GM23338 (cell line): Measurements from ENCODE around the gene PUS7. TPM values are rescaled to one million over a fixed set of nuclear protein-coding genes. Genes with fewer than 3 reads are reported as not detected.

Experiments
- ATAC-seq: fragments of 200-7000 bp; cut with Tn5 transposase; 3 replicates; pipeline ENCODE4 v1.9.1; 2020
- DNase-seq: peaks from one replicate; pipeline ENCODE4 v3.0.0-alpha.2; 2015; ENCODE audit warnings: low spot score
- H2AFZ ChIP-seq: fragments of 200-600 bp; sonication (generic); 2 replicates; pipeline ENCODE4 v1.8.0; 2016; ENCODE audit warnings: antibody characterized with exemption, mild to moderate bottlenecking, moderate library complexity
- H3F3A ChIP-seq: fragments of 200-600 bp; sonication (generic); replicated peaks from 2 replicates; pipeline ENCODE4 v1.8.0; 2017; ENCODE audit warnings: antibody characterized with exemption, mixed run types, low read depth
- H3K27ac ChIP-seq: fragments of 200-600 bp; sonication (generic); 2 replicates; pipeline ENCODE4 v1.6.1; 2016; ENCODE audit warnings: low read depth
- H3K27me3 ChIP-seq: fragments of 200-600 bp; sonication (generic); 2 replicates; pipeline ENCODE4 v1.8.0; 2016; ENCODE audit warnings: mild to moderate bottlenecking, mixed run types, moderate library complexity; ENCODE audit not compliant: insufficient read depth
- H3K36me3 ChIP-seq: fragments of 200-600 bp; sonication (generic); 2 replicates; pipeline ENCODE4 v1.8.0; 2016; ENCODE audit warnings: mild to moderate bottlenecking; ENCODE audit not compliant: insufficient read depth
- H3K4me1 ChIP-seq: fragments of 200-600 bp; sonication (generic); 2 replicates; pipeline ENCODE4 v1.8.0; 2016; ENCODE audit warnings: mild to moderate bottlenecking, moderate library complexity; ENCODE audit not compliant: insufficient read depth
- H3K4me2 ChIP-seq: fragments of 200-600 bp; sonication (generic); 2 replicates; pipeline ENCODE4 v1.7.1; 2017; ENCODE audit warnings: mixed run types
- H3K4me3 ChIP-seq: fragments of 200-600 bp; sonication (generic); 2 replicates; pipeline ENCODE4 v1.6.1; 2016; ENCODE audit warnings: mixed run types
- H3K79me2 ChIP-seq: fragments of 200-600 bp; sonication (generic); replicated peaks from 2 replicates; pipeline ENCODE4 v1.8.0; 2017; ENCODE audit warnings: mild to moderate bottlenecking; ENCODE audit not compliant: insufficient read depth
- H3K9me2 ChIP-seq: fragments of 200-600 bp; sonication (generic); 2 replicates; pipeline ENCODE4 v1.8.0; 2017; ENCODE audit not compliant: insufficient read depth
- H4K20me1 ChIP-seq: fragments of 200-600 bp; sonication (generic); replicated peaks from 2 replicates; pipeline ENCODE4 v1.8.0; 2017; ENCODE audit warnings: mild to moderate bottlenecking; ENCODE audit not compliant: insufficient read depth
- H3K27ac Mint-ChIP-seq: 2 replicates; pipeline ENCODE4 v1.8.0; 2020; ENCODE audit warnings: inconsistent platforms, mild to moderate bottlenecking, moderate library complexity, mixed read lengths
- H3K27me3 Mint-ChIP-seq: 3 replicates; pipeline ENCODE4 v1.8.0; 2022; ENCODE audit warnings: low read depth, mild to moderate bottlenecking, moderate library complexity, mixed read lengths, inconsistent platforms; ENCODE audit not compliant: insufficient read depth, poor library complexity
- H3K36me3 Mint-ChIP-seq: 3 replicates; pipeline ENCODE4 v1.8.0; 2021; ENCODE audit warnings: low read depth, mild to moderate bottlenecking, inconsistent platforms, moderate library complexity, mixed read lengths
- H3K4me1 Mint-ChIP-seq: 3 replicates; pipeline ENCODE4 v1.8.0; 2020; ENCODE audit warnings: mild to moderate bottlenecking, inconsistent platforms, mixed read lengths
- H3K4me3 Mint-ChIP-seq: 3 replicates; pipeline ENCODE4 v1.8.0; 2021; ENCODE audit warnings: moderate library complexity, mild to moderate bottlenecking, inconsistent platforms, mixed read lengths
- H3K9me3 Mint-ChIP-seq: 3 replicates; pipeline ENCODE4 v1.8.0; 2020; ENCODE audit warnings: moderate library complexity, mild to moderate bottlenecking, inconsistent platforms, mixed read lengths
- CREB1 ChIP-seq: fragments of 250-450 bp; sonication (Bioruptor Pico); IDR thresholded peaks from 2 replicates; pipeline ENCODE4 v1.5.0; 2020; ENCODE audit warnings: low read depth, mild to moderate bottlenecking, moderate library complexity
- EZH2 ChIP-seq: fragments of 200-600 bp; sonication (generic); IDR thresholded peaks from one replicate; pipeline ENCODE4 v1.8.0; 2017; ENCODE audit warnings: antibody characterized with exemption, mild to moderate bottlenecking, low read depth; ENCODE audit not compliant: unreplicated experiment
- JUNB ChIP-seq: IDR thresholded peaks from one replicate; pipeline ENCODE4 v1.6.1; 2016; ENCODE audit warnings: antibody characterized with exemption; ENCODE audit not compliant: unreplicated experiment
- NANOG ChIP-seq: IDR thresholded peaks from 2 replicates; pipeline ENCODE4 v1.6.1; 2016; ENCODE audit warnings: antibody characterized with exemption, borderline replicate concordance
- POLR2AphosphoS5 ChIP-seq: IDR thresholded peaks from 2 replicates; pipeline ENCODE4 v1.6.1; 2016; ENCODE audit warnings: antibody characterized with exemption, low read depth
- REST ChIP-seq: IDR thresholded peaks from one replicate; pipeline ENCODE4 v1.6.1; 2018; ENCODE audit warnings: antibody characterized with exemption; ENCODE audit not compliant: unreplicated experiment
- ZNF114 ChIP-seq: fragments of 250-450 bp; sonication (Bioruptor Pico); IDR thresholded peaks from 2 replicates; pipeline ENCODE4 v1.5.0; 2020; ENCODE audit warnings: mild to moderate bottlenecking, moderate library complexity
- ZNF331 ChIP-seq: fragments of 250-450 bp; sonication (Bioruptor Pico); IDR thresholded peaks from 2 replicates; pipeline ENCODE4 v1.5.0; 2020; ENCODE audit warnings: low read depth, mild to moderate bottlenecking, moderate library complexity
- polyA plus RNA-seq: library from polyadenylated mRNA; unstranded; fragments of >200 nt; fragmentation: Nextera tagmentation; extraction: Ambion mirVana; gene quantifications from 2 replicates; pipeline ENCODE4 v1.2.1, GENCODE V29; 2016
- total RNA-seq: library from RNA; depleted of rRNA; stranded (reverse); fragments of >200 nt; shearing (Covaris generic); gene quantifications from 2 replicates; pipeline ENCODE4 v1.2.3, GENCODE V29; 2014
- TF ChIP-seq, protein P1 (sequence below): fragments of 250-450 bp; sonication (Bioruptor Pico); IDR thresholded peaks from 2 replicates; pipeline ENCODE4 v1.5.0; 2020; ENCODE audit warnings: mild to moderate bottlenecking, moderate library complexity
- TF ChIP-seq, protein P2 (sequence below), 2 experiments: fragments of 200-600 bp in 1 of 2; sonication (generic) in 1 of 2; conservative IDR thresholded peaks; 2 replicates each; pipeline versions ENCODE4 v1.5.1 to v1.6.1; 2016 to 2017; ENCODE audit warnings: antibody characterized with exemption in 2 of 2, low read depth in 2 of 2, mild to moderate bottlenecking in 2 of 2, moderate library complexity in 1 of 2
- TF ChIP-seq, protein P3 (sequence below): IDR thresholded peaks from 2 replicates; pipeline ENCODE4 v1.6.1; 2016; ENCODE audit warnings: antibody characterized with exemption

The PUS7 gene
- total and polyA plus RNA-seq, 2 experiments from 2014 or later = 34.8 to 62.2 TPM

- TF ChIP-seq, protein P1, sequence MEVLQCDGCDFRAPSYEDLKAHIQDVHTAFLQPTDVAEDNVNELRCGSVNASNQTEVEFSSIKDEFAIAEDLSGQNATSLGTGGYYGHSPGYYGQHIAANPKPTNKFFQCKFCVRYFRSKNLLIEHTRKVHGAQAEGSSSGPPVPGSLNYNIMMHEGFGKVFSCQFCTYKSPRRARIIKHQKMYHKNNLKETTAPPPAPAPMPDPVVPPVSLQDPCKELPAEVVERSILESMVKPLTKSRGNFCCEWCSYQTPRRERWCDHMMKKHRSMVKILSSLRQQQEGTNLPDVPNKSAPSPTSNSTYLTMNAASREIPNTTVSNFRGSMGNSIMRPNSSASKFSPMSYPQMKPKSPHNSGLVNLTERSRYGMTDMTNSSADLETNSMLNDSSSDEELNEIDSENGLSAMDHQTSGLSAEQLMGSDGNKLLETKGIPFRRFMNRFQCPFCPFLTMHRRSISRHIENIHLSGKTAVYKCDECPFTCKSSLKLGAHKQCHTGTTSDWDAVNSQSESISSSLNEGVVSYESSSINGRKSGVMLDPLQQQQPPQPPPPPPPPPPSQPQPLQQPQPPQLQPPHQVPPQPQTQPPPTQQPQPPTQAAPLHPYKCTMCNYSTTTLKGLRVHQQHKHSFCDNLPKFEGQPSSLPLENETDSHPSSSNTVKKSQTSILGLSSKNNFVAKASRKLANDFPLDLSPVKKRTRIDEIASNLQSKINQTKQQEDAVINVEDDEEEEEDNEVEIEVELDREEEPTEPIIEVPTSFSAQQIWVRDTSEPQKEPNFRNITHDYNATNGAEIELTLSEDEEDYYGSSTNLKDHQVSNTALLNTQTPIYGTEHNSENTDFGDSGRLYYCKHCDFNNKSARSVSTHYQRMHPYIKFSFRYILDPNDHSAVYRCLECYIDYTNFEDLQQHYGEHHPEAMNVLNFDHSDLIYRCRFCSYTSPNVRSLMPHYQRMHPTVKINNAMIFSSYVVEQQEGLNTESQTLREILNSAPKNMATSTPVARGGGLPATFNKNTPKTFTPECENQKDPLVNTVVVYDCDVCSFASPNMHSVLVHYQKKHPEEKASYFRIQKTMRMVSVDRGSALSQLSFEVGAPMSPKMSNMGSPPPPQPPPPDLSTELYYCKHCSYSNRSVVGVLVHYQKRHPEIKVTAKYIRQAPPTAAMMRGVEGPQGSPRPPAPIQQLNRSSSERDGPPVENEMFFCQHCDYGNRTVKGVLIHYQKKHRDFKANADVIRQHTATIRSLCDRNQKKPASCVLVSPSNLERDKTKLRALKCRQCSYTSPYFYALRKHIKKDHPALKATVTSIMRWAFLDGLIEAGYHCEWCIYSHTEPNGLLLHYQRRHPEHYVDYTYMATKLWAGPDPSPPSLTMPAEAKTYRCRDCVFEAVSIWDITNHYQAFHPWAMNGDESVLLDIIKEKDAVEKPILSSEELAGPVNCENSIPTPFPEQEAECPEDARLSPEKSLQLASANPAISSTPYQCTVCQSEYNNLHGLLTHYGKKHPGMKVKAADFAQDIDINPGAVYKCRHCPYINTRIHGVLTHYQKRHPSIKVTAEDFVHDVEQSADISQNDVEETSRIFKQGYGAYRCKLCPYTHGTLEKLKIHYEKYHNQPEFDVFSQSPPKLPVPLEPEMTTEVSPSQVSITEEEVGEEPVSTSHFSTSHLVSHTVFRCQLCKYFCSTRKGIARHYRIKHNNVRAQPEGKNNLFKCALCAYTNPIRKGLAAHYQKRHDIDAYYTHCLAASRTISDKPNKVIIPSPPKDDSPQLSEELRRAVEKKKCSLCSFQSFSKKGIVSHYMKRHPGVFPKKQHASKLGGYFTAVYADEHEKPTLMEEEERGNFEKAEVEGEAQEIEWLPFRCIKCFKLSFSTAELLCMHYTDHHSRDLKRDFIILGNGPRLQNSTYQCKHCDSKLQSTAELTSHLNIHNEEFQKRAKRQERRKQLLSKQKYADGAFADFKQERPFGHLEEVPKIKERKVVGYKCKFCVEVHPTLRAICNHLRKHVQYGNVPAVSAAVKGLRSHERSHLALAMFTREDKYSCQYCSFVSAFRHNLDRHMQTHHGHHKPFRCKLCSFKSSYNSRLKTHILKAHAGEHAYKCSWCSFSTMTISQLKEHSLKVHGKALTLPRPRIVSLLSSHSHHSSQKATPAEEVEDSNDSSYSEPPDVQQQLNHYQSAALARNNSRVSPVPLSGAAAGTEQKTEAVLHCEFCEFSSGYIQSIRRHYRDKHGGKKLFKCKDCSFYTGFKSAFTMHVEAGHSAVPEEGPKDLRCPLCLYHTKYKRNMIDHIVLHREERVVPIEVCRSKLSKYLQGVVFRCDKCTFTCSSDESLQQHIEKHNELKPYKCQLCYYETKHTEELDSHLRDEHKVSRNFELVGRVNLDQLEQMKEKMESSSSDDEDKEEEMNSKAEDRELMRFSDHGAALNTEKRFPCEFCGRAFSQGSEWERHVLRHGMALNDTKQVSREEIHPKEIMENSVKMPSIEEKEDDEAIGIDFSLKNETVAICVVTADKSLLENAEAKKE (CRISPR knock-in tag) = no peak
- no peak for TF ChIP-seq POLR2AphosphoS5
- TF ChIP-seq JUNB = no peak
- TF ChIP-seq NANOG = no peak
These were observed 43.1 kb upstream of the PUS7 start (continued) for GRCh38 chr7:105565190-105565589.

GRCh38 chr7:105559926-105560325, 37.9 kb upstream of the PUS7 start:
- Mint-ChIP-seq H3K9me3 (no peaks in the 10 kb centered on the region), H3K36me3 (peaks cover 47% of the 10 kb centered on the region; the same call in 2 of the 3 replicates), H3K27me3 (peaks cover 2% of the 10 kb centered on the region), H3K27ac (no peak overlapping the region), H3K4me3 (no peak overlapping the region), H3K4me1 (no peaks in the 10 kb centered on the region)
- Histone ChIP-seq H3K4me3 (no peak overlapping the region), H2AFZ (no peak overlapping the region), H3K4me2 (no peak overlapping the region), H3K27me3 (no peaks in the 10 kb centered on the region), H4K20me1 (no peaks in the 10 kb centered on the region), H3K27ac (no peak overlapping the region), H3F3A (peaks cover 3% of the 10 kb centered on the region; the same call in 1 of the 2 replicates), H3K9me2 (no peaks in the 10 kb centered on the region), H3K36me3 (peaks cover 13% of the 10 kb centered on the region; the same call in 1 of the 2 replicates), H3K79me2 (no peaks in the 10 kb centered on the region), H3K4me1 (no peaks in the 10 kb centered on the region)
- ATAC-seq (no peak), DNase-seq (no peak)
- TF ChIP-seq ZNF114 (CRISPR knock-in tag) = no peak
- TF ChIP-seq, protein P2, sequence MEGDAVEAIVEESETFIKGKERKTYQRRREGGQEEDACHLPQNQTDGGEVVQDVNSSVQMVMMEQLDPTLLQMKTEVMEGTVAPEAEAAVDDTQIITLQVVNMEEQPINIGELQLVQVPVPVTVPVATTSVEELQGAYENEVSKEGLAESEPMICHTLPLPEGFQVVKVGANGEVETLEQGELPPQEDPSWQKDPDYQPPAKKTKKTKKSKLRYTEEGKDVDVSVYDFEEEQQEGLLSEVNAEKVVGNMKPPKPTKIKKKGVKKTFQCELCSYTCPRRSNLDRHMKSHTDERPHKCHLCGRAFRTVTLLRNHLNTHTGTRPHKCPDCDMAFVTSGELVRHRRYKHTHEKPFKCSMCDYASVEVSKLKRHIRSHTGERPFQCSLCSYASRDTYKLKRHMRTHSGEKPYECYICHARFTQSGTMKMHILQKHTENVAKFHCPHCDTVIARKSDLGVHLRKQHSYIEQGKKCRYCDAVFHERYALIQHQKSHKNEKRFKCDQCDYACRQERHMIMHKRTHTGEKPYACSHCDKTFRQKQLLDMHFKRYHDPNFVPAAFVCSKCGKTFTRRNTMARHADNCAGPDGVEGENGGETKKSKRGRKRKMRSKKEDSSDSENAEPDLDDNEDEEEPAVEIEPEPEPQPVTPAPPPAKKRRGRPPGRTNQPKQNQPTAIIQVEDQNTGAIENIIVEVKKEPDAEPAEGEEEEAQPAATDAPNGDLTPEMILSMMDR (conservative IDR thresholded peaks at IDR 0.05; ENCODE audit: low read depth in 2 of 2) = no peak
- TF ChIP-seq NANOG = no peak
- TF ChIP-seq EZH2 = no peak
- TF ChIP-seq REST = no peak
- TF ChIP-seq, protein P3, sequence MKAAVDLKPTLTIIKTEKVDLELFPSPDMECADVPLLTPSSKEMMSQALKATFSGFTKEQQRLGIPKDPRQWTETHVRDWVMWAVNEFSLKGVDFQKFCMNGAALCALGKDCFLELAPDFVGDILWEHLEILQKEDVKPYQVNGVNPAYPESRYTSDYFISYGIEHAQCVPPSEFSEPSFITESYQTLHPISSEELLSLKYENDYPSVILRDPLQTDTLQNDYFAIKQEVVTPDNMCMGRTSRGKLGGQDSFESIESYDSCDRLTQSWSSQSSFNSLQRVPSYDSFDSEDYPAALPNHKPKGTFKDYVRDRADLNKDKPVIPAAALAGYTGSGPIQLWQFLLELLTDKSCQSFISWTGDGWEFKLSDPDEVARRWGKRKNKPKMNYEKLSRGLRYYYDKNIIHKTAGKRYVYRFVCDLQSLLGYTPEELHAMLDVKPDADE = no peak
- no peak for TF ChIP-seq CREB1
- no peak for TF ChIP-seq ZNF331 (CRISPR knock-in tag)
